ENCODE results near the gene KCNG2. TPM values are rescaled to one million over a fixed set of nuclear protein-coding genes. Genes with fewer than 3 reads are reported as not detected.

Gene KCNG2
- total and polyA plus RNA-seq, 2 experiments from 2014 or later, result 0.13 to 0.52 TPM

- Histone ChIP-seq H4K20me1 (replicated peaks; ENCODE audit: insufficient read depth) (no peaks in the 10 kb centered on the region), H3K4me1 (ENCODE audit: insufficient read depth) (no peaks in the 10 kb centered on the region), H3K27me3 (ENCODE audit: insufficient read depth) (no peaks in the 10 kb centered on the region), H3K36me3 (ENCODE audit: insufficient read depth) (no peaks in the 10 kb centered on the region), H3K9me2 (ENCODE audit: insufficient read depth) (no peaks in the 10 kb centered on the region), H3K79me2 (replicated peaks; ENCODE audit: insufficient read depth) (no peaks in the 10 kb centered on the region), H3K27ac (ENCODE audit: low read depth) (no peak overlapping the region), H2AFZ (no peak overlapping the region), H3K4me3 (no peak overlapping the region), H3K4me2 (no peak overlapping the region), H3F3A (replicated peaks; ENCODE audit: low read depth) (no peaks in the 10 kb centered on the region)
- no peak for ATAC-seq
- H3K27ac Mint-ChIP-seq, result no peak overlapping the region
- DNase-seq (ENCODE audit: low spot score), result no peak
- H3K4me1 Mint-ChIP-seq, result peaks cover 2% of the 10 kb centered on the region
- H3K9me3 Mint-ChIP-seq, result no peaks in the 10 kb centered on the region
- no peaks in the 10 kb centered on the region for H3K36me3 Mint-ChIP-seq (ENCODE audit: low read depth)
- TF ChIP-seq, protein P1, sequence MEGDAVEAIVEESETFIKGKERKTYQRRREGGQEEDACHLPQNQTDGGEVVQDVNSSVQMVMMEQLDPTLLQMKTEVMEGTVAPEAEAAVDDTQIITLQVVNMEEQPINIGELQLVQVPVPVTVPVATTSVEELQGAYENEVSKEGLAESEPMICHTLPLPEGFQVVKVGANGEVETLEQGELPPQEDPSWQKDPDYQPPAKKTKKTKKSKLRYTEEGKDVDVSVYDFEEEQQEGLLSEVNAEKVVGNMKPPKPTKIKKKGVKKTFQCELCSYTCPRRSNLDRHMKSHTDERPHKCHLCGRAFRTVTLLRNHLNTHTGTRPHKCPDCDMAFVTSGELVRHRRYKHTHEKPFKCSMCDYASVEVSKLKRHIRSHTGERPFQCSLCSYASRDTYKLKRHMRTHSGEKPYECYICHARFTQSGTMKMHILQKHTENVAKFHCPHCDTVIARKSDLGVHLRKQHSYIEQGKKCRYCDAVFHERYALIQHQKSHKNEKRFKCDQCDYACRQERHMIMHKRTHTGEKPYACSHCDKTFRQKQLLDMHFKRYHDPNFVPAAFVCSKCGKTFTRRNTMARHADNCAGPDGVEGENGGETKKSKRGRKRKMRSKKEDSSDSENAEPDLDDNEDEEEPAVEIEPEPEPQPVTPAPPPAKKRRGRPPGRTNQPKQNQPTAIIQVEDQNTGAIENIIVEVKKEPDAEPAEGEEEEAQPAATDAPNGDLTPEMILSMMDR (conservative IDR thresholded peaks at IDR 0.05; ENCODE audit: low read depth in 2 of 2), result no peak
- H3K27me3 Mint-ChIP-seq (ENCODE audit: insufficient read depth, low read depth, poor library complexity), result peaks cover 12% of the 10 kb centered on the region
- no peak overlapping the region for H3K4me3 Mint-ChIP-seq
Observed at GRCh38 chr18:79875531-79875919, 77.8 kb downstream of the KCNG2 start.

DNA sequence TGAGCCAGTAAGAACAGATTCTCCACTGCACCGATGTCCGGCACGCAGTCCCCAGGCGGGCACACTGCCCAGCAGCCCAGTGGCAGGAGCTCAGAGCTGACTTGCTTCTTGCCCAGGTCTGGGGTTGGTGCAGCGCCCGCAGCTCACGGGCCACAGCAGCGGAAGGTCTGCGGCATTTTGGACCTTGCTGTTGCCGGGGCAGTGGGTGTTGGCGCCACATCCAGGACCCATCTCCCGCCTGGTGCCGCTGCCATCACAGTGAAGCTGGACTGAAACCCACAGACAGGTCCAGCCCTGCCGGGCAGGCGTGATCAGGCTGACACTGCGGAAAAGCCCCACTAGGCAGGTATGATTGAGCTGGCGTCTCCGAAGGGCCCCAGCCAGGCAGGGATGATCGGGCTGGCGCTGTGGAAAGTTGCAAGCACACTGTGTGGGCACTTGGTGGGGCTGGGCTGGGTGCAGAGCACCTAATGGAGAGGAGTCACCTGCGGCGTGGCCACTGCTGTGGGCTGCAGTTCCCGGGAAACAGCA is 78.3 kb downstream of the KCNG2 start:
- Mint-ChIP-seq H3K9me3 (no peaks in the 10 kb centered on the region), H3K27me3 (ENCODE audit: insufficient read depth, low read depth, poor library complexity) (peaks cover 12% of the 10 kb centered on the region), H3K27ac (no peak overlapping the region), H3K4me1 (peaks cover 2% of the 10 kb centered on the region), H3K36me3 (ENCODE audit: low read depth) (no peaks in the 10 kb centered on the region), H3K4me3 (no peak overlapping the region)
- Histone ChIP-seq H3K4me2 (no peak overlapping the region), H3K4me3 (no peak overlapping the region), H3K27ac (ENCODE audit: low read depth) (no peak overlapping the region), H2AFZ (no peak overlapping the region), H3K27me3 (ENCODE audit: insufficient read depth) (no peaks in the 10 kb centered on the region), H3K36me3 (ENCODE audit: insufficient read depth) (no peaks in the 10 kb centered on the region), H3K9me2 (ENCODE audit: insufficient read depth) (no peaks in the 10 kb centered on the region), H4K20me1 (replicated peaks; ENCODE audit: insufficient read depth) (no peaks in the 10 kb centered on the region), H3F3A (replicated peaks; ENCODE audit: low read depth) (no peaks in the 10 kb centered on the region), H3K79me2 (replicated peaks; ENCODE audit: insufficient read depth) (no peaks in the 10 kb centered on the region), H3K4me1 (ENCODE audit: insufficient read depth) (no peaks in the 10 kb centered on the region)
- ATAC-seq (no peak), DNase-seq (ENCODE audit: low spot score) (no peak)
- TF ChIP-seq, protein P2, sequence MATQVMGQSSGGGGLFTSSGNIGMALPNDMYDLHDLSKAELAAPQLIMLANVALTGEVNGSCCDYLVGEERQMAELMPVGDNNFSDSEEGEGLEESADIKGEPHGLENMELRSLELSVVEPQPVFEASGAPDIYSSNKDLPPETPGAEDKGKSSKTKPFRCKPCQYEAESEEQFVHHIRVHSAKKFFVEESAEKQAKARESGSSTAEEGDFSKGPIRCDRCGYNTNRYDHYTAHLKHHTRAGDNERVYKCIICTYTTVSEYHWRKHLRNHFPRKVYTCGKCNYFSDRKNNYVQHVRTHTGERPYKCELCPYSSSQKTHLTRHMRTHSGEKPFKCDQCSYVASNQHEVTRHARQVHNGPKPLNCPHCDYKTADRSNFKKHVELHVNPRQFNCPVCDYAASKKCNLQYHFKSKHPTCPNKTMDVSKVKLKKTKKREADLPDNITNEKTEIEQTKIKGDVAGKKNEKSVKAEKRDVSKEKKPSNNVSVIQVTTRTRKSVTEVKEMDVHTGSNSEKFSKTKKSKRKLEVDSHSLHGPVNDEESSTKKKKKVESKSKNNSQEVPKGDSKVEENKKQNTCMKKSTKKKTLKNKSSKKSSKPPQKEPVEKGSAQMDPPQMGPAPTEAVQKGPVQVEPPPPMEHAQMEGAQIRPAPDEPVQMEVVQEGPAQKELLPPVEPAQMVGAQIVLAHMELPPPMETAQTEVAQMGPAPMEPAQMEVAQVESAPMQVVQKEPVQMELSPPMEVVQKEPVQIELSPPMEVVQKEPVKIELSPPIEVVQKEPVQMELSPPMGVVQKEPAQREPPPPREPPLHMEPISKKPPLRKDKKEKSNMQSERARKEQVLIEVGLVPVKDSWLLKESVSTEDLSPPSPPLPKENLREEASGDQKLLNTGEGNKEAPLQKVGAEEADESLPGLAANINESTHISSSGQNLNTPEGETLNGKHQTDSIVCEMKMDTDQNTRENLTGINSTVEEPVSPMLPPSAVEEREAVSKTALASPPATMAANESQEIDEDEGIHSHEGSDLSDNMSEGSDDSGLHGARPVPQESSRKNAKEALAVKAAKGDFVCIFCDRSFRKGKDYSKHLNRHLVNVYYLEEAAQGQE (IDR thresholded peaks at IDR 0.05; ENCODE audit: unreplicated experiment), result no peak
- TF ChIP-seq POLR2AphosphoS5 (IDR thresholded peaks at IDR 0.05; ENCODE audit: low read depth) (no peak), STAT1 (IDR thresholded peaks at IDR 0.05; ENCODE audit: unreplicated experiment) (no peak), EZH2phosphoT487 (IDR thresholded peaks at IDR 0.05; ENCODE audit: unreplicated experiment) (no peak), ZNF331 (CRISPR knock-in tag; IDR thresholded peaks at IDR 0.05; ENCODE audit: low read depth) (no peak)
- TF ChIP-seq, protein P1 (conservative IDR thresholded peaks at IDR 0.05; ENCODE audit: low read depth in 2 of 2), result no peak
- TF ChIP-seq, protein P3, sequence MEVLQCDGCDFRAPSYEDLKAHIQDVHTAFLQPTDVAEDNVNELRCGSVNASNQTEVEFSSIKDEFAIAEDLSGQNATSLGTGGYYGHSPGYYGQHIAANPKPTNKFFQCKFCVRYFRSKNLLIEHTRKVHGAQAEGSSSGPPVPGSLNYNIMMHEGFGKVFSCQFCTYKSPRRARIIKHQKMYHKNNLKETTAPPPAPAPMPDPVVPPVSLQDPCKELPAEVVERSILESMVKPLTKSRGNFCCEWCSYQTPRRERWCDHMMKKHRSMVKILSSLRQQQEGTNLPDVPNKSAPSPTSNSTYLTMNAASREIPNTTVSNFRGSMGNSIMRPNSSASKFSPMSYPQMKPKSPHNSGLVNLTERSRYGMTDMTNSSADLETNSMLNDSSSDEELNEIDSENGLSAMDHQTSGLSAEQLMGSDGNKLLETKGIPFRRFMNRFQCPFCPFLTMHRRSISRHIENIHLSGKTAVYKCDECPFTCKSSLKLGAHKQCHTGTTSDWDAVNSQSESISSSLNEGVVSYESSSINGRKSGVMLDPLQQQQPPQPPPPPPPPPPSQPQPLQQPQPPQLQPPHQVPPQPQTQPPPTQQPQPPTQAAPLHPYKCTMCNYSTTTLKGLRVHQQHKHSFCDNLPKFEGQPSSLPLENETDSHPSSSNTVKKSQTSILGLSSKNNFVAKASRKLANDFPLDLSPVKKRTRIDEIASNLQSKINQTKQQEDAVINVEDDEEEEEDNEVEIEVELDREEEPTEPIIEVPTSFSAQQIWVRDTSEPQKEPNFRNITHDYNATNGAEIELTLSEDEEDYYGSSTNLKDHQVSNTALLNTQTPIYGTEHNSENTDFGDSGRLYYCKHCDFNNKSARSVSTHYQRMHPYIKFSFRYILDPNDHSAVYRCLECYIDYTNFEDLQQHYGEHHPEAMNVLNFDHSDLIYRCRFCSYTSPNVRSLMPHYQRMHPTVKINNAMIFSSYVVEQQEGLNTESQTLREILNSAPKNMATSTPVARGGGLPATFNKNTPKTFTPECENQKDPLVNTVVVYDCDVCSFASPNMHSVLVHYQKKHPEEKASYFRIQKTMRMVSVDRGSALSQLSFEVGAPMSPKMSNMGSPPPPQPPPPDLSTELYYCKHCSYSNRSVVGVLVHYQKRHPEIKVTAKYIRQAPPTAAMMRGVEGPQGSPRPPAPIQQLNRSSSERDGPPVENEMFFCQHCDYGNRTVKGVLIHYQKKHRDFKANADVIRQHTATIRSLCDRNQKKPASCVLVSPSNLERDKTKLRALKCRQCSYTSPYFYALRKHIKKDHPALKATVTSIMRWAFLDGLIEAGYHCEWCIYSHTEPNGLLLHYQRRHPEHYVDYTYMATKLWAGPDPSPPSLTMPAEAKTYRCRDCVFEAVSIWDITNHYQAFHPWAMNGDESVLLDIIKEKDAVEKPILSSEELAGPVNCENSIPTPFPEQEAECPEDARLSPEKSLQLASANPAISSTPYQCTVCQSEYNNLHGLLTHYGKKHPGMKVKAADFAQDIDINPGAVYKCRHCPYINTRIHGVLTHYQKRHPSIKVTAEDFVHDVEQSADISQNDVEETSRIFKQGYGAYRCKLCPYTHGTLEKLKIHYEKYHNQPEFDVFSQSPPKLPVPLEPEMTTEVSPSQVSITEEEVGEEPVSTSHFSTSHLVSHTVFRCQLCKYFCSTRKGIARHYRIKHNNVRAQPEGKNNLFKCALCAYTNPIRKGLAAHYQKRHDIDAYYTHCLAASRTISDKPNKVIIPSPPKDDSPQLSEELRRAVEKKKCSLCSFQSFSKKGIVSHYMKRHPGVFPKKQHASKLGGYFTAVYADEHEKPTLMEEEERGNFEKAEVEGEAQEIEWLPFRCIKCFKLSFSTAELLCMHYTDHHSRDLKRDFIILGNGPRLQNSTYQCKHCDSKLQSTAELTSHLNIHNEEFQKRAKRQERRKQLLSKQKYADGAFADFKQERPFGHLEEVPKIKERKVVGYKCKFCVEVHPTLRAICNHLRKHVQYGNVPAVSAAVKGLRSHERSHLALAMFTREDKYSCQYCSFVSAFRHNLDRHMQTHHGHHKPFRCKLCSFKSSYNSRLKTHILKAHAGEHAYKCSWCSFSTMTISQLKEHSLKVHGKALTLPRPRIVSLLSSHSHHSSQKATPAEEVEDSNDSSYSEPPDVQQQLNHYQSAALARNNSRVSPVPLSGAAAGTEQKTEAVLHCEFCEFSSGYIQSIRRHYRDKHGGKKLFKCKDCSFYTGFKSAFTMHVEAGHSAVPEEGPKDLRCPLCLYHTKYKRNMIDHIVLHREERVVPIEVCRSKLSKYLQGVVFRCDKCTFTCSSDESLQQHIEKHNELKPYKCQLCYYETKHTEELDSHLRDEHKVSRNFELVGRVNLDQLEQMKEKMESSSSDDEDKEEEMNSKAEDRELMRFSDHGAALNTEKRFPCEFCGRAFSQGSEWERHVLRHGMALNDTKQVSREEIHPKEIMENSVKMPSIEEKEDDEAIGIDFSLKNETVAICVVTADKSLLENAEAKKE (CRISPR knock-in tag; IDR thresholded peaks at IDR 0.05), result no peak

Data from GM23338 (cell line).